ENCODE data around the gene STOM. TPM values are rescaled to one million over a fixed set of nuclear protein-coding genes. Genes with fewer than 3 reads are reported as not detected.

Gene STOM
- total RNA-seq, 2 donors from 2014 or later: 58.7 to 110 TPM

DNA sequence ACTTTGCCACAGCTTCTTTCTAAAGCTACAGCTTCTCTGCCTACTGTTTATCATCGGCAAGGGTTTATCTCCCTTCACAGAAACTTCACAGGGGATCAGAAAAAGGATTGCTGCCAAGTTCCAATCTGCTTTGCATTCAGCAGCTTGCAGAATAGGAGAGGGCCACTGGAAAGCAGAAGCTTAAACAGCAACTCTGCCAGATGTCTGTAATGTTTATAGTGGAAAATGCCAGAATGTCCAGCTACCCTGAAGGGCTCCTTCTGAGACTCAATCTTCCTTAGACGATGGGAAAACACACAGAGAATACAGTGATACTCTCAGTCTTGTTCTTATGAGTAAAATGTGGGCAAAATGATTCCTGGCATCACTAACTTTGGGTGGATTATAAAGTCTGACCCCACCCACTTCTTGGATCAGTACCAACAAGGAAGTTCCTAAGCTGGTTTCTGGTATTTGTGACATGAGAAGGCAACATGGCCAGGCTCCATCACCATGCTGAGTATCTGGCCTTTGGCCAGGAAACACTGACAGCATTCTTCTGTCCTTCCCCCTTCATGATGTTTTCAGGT is 19.0 kb downstream of the STOM start:
- peak overlapping the region; percentile 51 for H3K27ac ChIP-seq
- no peaks in the 10 kb centered on the region for H3K27me3 ChIP-seq
- intact Hi-C loops (cut with DNase I): no loop called here
- DNase-seq: peak; percentile 82
- no peak overlapping the region for H3K9ac ChIP-seq (ENCODE audit: low read depth in 2 of 2, low read length in 2 of 2)
- no peaks in the 10 kb centered on the region for H3K9me3 ChIP-seq
- no peak overlapping the region for H3K4me3 ChIP-seq
- H3K4me1 ChIP-seq: peaks cover 11% of the 10 kb centered on the region
- no peaks in the 10 kb centered on the region for H3K36me3 ChIP-seq
- TF ChIP-seq, protein P1, sequence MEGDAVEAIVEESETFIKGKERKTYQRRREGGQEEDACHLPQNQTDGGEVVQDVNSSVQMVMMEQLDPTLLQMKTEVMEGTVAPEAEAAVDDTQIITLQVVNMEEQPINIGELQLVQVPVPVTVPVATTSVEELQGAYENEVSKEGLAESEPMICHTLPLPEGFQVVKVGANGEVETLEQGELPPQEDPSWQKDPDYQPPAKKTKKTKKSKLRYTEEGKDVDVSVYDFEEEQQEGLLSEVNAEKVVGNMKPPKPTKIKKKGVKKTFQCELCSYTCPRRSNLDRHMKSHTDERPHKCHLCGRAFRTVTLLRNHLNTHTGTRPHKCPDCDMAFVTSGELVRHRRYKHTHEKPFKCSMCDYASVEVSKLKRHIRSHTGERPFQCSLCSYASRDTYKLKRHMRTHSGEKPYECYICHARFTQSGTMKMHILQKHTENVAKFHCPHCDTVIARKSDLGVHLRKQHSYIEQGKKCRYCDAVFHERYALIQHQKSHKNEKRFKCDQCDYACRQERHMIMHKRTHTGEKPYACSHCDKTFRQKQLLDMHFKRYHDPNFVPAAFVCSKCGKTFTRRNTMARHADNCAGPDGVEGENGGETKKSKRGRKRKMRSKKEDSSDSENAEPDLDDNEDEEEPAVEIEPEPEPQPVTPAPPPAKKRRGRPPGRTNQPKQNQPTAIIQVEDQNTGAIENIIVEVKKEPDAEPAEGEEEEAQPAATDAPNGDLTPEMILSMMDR (IDR thresholded peaks at IDR 0.05): no peak

DNA sequence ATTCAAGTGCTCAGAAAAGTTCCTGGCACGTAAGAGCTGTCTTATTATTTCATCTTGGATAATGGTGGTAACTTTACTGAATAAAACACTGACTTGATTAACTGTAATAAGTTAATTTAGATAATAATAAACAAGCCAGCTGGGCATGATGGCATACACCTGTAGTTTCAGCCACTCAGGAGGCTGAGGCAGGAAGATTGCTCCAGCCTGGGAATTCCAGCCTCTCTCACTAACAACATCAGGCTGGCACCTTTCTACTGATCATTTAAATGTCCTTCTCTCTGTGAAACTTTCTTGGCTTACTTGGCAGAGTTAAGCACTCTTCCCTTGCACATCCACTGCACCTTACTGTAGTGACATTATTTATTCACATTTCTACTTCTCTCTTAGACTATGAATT is 20.0 kb downstream of the STOM start:
- TF ChIP-seq, protein P1 (IDR thresholded peaks at IDR 0.05): no peak
- Histone ChIP-seq H3K4me3 (no peak overlapping the region), H3K4me1 (peaks cover 11% of the 10 kb centered on the region), H3K9me3 (no peaks in the 10 kb centered on the region), H3K27me3 (no peaks in the 10 kb centered on the region), H3K36me3 (no peaks in the 10 kb centered on the region), H3K9ac (ENCODE audit: low read depth in 2 of 2, low read length in 2 of 2) (no peak overlapping the region), H3K27ac (no peak overlapping the region)
- intact Hi-C loops (cut with DNase I): no loop called here
- DNase-seq: no peak

DNA sequence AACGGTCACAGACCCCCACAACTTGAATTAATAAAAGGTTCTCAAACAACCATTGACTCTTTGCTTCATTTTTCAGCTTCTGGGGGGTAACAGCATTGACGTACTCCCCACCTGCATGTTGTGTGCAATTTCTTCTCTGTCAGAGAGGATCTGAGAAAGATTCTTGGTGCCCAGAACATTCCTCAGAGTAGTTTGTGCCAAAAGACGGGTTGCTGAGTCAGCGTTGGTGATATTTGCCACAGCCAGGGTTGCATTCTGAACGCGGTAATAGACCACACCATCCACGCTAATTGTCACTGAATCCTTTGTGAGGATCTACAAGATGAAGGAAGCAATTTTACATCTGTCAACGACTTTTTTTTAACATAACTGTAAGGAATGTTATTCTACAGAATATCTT is 21.0 kb downstream of the STOM start:
- intact Hi-C loops (cut with DNase I): no loop called here
- Histone ChIP-seq H3K36me3 (no peaks in the 10 kb centered on the region), H3K27me3 (no peaks in the 10 kb centered on the region), H3K4me3 (no peak overlapping the region), H3K4me1 (peaks cover 7% of the 10 kb centered on the region), H3K9me3 (no peaks in the 10 kb centered on the region), H3K27ac (no peak overlapping the region), H3K9ac (ENCODE audit: low read depth in 2 of 2, low read length in 2 of 2) (no peak overlapping the region)
- TF ChIP-seq, protein P1 (IDR thresholded peaks at IDR 0.05): no peak
- DNase-seq: no peak

DNA sequence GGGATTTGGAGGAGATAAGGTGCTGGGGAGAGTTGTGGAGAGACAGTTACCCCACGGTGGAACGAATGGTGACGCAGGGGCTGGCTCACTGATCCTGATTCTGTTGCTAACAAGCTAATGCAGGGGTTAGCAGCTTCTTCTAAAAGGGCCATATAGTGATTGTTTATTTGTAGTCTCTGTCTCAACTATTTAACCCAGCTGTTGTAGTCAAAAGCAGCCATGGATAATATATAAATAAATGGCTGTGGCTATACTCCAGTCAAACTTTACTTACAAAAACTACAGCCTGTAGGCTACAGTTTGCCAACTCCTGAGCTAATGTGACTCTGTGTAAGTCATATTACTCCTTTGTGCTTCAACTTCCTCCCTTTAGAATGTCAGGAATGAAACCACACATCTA is 21.8 kb downstream of the STOM start:
- Histone ChIP-seq H3K27ac (no peak overlapping the region), H3K4me3 (no peak overlapping the region), H3K27me3 (no peaks in the 10 kb centered on the region), H3K9ac (ENCODE audit: low read depth in 2 of 2, low read length in 2 of 2) (no peak overlapping the region), H3K4me1 (peaks cover 7% of the 10 kb centered on the region), H3K36me3 (no peaks in the 10 kb centered on the region), H3K9me3 (no peaks in the 10 kb centered on the region)
- TF ChIP-seq, protein P1 (IDR thresholded peaks at IDR 0.05): no peak
- intact Hi-C loops (cut with DNase I): no loop called here
- DNase-seq: no peak

DNA sequence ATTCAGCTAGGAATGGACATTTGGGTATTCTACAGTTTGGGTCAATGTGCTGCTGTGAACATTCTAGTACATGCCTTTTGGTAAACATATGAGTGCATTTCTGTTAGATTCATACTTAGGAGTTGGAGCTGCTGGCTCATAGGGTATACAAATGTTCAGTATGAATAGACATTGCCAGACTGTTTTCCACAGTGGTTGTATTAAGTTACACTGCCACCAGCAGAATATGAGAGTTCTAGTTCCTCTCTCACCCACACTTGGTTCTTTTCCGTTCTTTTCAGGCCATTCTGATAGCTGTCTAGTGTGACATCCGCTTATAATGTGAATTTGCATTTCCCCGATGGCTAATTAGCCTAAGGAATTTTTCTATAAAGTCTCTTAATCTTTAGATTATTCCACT is 25.0 kb downstream of the STOM start:
- H3K4me3 ChIP-seq: no peak overlapping the region
- H3K4me1 ChIP-seq: no peaks in the 10 kb centered on the region
- DNase-seq: no peak
- H3K36me3 ChIP-seq: no peaks in the 10 kb centered on the region
- H3K9ac ChIP-seq (ENCODE audit: low read depth in 2 of 2, low read length in 2 of 2): no peak overlapping the region
- intact Hi-C loops (cut with DNase I): no loop called here
- no peaks in the 10 kb centered on the region for H3K9me3 ChIP-seq
- no peaks in the 10 kb centered on the region for H3K27me3 ChIP-seq
- H3K27ac ChIP-seq: no peak overlapping the region
- TF ChIP-seq, protein P1 (IDR thresholded peaks at IDR 0.05): no peak
